ENCODE results near the gene TNS2. TPM values are rescaled to one million over a fixed set of nuclear protein-coding genes. Genes with fewer than 3 reads are reported as not detected.

The TNS2 gene
- total RNA-seq, 1 experiment from 2014 or later: 95.7 TPM

DNA sequence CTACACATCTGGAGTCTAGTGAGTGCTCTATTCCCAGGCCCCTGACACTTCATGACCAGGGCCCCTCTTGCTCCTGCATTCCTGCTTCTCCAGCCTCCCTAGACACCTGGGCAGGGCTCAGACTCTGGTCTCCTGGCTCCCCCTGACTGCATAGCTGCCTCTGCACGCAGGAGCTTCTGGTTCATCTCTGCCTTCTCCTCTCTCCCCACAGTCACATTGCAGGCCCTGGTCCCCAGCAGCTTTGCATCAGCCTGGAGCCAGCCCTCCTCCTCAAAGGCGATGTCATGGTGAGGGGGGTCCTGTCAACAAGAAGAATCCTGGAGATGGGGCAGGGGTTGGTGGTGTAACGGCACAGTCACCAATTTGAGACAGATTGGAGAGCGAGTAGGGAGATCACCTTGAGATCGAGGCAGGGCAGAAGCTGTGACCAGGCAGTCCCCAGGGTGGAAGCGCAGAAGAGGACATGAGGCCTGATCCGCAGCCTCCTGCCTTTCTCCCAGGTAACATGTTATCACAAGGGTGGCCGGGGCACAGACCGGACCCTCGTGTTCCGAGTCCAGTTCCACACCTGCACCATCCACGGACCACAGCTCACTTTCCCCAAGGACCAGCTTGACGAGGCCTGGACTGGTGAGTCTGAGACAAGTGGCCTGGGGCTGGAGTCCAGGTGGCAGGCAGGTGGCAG lies 8.1 kb downstream of the TNS2 start:
- no peak for DNase-seq (ENCODE audit: low read depth)

DNA sequence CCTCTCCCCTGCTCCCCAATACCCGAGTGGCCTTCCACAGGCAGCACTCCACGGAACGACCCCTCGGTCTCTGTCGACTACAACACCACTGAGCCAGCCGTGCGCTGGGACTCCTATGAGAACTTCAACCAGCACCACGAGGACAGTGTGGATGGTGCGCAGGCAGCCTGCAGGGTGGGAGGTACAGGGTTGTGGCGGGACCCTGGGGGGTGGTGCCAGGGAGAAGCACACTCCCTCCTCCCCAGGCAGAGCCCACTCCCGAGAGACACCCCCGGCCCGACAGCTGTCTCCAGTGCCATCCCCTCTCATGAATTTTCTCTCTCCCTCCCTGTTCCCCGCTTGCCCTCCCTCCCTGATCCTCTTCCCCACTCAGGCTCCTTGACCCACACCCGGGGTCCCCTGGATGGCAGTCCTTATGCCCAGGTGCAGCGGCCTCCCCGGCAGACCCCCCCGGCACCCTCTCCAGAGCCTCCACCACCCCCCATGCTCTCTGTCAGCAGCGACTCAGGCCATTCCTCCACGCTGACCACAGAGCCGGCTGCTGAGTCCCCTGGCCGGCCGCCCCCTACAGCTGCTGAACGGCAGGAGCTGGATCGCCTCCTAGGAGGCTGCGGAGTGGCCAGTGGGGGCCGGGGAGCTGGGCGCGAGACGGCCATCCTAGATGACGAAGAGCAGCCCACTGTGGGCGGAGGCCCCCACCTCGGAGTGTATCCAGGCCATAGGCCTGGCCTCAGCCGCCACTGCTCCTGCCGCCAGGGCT lies 9.0 kb downstream of the TNS2 start:
- DNase-seq (ENCODE audit: low read depth): no peak

DNA sequence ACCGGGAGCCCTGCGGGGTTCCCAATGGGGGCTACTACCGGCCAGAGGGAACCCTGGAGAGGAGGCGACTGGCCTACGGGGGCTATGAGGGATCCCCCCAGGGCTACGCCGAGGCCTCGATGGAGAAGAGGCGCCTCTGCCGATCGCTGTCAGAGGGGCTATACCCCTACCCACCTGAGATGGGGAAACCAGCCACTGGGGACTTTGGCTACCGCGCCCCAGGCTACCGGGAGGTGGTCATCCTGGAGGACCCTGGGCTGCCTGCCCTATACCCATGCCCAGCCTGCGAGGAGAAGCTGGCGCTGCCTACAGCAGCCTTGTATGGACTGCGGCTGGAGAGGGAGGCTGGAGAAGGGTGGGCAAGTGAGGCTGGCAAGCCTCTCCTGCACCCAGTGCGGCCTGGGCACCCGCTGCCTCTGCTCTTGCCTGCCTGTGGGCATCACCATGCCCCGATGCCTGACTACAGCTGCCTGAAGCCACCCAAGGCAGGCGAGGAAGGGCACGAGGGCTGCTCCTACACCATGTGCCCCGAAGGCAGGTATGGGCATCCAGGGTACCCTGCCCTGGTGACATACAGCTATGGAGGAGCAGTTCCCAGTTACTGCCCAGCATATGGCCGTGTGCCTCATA lies 9.7 kb downstream of the TNS2 start:
- no peak for DNase-seq (ENCODE audit: low read depth)

DNA sequence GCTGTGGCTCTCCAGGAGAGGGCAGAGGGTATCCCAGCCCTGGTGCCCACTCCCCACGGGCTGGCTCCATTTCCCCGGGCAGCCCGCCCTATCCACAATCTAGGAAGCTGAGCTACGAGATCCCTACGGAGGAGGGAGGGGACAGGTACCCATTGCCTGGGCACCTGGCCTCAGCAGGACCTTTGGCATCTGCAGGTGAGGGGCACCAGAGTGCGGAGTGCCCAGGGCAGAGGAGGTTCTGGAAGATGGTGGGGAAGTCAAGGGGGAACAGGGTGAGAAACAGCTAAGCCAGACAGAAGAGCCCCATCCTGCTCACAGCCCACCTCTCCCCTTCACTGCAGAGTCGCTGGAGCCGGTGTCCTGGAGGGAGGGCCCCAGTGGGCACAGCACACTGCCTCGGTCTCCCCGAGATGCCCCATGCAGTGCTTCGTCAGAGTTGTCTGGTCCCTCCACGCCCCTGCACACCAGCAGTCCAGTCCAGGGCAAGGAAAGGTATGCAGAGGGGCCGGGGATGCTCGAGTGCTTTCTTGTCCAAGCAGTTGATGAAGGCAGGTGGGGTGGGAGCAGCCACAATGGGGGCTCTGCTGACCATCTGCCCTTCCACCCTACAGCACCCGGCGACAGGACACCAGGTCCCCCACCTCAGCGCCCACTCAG lies 10.3 kb downstream of the TNS2 start:
- DNase-seq (ENCODE audit: low read depth): no peak

DNA sequence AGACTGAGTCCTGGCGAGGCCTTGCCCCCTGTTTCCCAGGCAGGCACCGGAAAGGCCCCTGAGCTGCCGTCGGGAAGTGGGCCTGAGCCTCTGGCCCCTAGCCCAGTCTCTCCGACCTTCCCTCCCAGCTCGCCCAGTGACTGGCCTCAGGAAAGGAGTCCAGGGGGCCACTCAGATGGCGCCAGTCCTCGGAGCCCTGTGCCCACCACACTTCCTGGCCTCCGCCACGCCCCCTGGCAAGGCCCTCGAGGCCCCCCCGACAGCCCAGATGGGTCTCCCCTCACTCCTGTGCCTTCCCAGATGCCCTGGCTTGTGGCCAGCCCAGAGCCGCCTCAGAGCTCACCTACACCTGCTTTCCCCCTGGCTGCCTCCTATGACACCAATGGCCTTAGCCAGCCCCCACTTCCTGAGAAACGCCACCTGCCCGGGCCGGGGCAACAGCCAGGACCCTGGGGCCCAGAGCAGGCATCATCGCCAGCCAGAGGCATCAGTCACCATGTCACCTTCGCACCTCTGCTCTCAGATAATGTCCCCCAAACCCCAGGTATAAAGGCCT lies 10.9 kb downstream of the TNS2 start:
- no peak for DNase-seq (ENCODE audit: low read depth)

DNA sequence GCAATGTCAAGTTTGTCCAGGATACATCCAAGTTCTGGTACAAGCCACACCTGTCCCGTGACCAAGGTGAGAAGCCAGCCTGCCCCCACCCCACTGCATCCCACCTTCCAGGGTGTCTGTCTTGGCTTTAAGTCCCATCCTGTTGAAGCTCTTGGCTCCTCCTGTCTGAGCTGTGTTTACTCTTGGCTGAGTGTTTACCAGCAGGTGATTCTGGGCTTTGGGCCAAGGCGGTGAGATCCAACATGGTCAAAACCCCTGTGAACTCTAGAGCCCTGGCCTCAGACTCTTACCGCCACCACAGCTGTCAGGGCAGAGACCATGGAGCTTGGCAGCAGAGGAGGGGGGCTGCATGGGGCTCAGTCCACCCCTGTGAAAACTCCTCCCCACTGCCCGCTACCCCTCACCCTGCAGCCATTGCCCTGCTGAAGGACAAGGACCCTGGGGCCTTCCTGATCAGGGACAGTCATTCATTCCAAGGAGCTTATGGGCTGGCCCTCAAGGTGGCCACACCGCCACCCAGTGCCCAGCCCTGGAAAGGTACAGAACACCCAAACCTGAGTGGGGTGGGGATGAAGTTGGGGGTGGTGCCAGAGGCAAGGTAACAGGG lies 11.6 kb downstream of the TNS2 start:
- DNase-seq (ENCODE audit: low read depth): peak; percentile 50

DNA sequence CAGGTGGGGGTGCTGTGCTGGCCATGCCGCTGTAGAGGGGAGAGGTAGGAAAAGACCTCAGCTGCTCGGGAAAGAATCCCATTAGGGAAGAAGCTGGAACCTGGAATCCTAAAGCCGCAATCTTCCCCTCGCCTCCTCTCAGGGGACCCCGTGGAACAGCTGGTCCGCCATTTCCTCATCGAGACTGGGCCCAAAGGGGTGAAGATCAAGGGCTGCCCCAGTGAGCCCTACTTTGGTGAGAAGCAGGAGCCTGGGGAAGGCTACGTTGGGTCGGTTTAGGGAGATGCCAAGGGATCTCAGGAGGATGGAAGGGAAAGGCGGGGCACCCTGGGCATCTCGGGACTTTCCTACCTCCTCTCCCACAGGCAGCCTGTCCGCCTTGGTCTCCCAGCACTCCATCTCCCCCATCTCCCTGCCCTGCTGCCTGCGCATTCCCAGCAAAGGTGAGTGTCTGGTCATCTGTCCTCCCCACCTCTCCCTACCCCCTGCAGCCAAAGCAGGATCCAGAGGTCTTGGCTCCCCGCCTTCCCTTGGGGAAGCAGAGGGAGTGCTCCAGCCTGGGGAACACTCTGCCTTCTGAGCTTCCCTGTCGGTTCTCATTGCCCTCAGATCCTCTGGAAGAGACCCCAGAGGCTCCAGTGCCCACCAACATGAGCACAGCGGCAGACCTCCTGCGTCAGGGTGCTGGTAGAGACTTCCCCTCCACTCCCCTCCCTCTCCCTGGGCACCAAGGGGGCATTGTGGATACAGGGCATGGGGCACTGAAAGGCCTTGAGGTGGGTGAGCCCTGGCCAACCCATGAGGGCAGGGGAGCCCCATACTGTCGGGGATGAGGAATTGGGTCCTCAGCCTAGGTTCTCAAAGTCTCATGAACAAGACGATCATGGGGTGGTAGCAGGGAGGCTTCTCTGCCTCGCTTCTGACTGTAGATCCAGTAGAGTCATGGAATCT lies 12.4 kb downstream of the TNS2 start:
- no peak for DNase-seq (ENCODE audit: low read depth)

DNA sequence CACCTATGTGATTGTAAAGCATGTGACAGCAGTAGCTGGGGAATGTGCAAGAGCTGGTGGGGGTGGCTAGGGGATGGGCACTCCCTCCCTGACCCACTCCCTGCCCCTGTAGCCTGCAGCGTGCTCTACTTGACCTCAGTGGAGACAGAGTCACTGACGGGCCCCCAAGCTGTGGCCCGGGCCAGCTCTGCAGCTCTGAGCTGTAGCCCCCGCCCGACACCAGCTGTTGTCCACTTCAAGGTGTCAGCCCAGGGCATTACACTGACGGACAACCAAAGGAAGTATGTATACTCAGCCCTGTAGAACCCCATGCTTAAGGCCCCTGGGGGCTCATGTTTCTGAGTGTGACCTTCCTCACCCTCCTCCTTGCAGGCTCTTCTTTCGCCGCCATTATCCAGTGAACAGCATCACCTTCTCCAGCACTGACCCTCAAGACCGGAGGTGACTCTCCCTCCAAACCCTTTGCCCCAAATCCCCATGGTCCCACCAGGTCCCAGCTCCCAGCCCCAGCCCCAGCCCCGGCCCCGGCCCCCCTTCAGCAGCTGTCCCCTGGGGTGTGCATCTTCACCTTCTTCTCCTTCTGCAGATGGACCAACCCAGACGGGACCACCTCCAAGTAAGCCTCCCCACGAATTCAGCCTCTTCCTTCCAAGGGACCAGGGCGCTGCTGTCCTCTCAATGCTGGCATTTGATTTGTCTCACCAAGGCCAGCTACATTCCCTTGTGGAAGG lies 13.3 kb downstream of the TNS2 start:
- peak; percentile 46 for DNase-seq (ENCODE audit: low read depth)

DNA sequence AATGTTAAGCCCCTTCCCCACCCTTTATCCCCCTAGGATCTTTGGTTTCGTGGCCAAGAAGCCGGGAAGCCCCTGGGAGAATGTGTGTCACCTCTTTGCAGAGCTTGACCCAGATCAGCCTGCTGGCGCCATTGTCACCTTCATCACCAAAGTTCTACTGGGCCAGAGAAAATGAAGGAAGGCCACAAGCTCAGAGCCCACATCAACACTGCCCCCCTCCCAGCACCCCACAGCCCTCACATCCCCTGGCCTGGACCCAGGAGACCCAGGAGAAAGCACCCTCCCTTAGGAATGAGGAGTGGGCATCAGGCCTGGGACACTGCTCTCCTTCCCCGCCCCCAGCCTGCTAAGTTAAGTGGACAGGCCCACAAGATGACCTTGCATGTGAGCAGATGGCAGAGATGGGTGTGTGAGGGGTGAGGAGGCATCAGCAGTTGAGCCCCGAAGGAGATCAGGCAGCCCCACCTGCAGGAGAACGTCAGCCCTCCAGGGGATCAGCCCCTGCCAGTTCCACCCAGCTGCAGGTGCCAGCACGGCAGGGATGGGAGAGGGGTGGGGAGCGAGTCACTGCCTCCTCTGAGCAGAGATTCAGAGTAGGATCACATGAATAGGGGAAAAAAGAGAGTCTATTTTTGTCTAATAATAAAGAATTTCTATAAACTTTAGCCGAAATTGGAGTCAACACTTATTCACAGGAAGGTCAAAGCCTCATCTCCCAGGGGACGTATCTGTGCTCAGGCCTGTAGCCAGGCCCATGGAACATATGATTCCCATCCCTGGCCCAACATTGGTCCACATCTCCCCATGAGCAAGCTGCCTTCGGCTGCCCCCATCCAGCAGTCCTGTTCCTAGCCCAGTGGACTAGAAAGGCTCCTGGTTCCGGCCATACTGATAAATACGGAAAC lies 14.1 kb downstream of the TNS2 start:
- peak; percentile 92 for DNase-seq (ENCODE audit: low read depth)

DNA sequence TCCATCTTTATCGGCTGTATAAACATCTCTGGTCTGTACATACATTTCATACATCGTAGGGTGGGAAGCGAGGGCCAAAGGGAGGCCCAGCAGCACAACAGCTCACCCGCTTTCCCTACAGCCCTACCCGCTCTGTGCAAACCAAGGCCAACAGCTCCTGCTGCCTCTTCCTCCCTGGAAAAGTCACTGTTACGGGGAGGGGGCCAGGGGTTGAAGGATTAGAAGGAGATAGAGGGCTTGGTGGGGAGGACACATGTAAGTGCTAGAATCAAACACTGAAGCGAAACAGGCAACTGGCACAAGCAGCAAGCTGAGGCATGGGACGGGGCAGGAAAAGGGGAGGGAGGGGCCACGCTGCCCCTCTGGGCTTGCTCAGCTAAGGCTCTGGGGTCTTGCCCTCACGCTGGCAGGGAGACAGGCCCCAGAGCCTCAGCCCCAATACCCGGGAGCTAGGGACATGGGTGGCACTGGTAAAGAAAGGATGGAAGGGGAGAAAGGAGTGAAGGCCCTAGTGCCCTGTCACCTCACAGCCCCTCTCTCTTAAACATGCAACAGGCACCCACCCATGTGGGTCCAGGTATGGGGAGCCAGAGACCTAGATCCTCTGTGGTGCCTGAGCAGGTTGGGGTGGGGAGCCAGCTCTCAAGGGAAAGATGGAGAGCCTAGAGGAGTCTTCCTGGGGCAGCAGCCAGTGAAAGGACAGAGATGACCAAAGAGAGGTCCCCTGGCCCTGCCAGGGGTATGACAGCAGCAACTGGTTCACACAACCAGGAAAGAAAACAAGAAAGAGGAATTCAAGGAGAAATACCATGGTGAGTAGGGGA lies 15.0 kb downstream of the TNS2 start:
- DNase-seq (ENCODE audit: low read depth): no peak

DNA sequence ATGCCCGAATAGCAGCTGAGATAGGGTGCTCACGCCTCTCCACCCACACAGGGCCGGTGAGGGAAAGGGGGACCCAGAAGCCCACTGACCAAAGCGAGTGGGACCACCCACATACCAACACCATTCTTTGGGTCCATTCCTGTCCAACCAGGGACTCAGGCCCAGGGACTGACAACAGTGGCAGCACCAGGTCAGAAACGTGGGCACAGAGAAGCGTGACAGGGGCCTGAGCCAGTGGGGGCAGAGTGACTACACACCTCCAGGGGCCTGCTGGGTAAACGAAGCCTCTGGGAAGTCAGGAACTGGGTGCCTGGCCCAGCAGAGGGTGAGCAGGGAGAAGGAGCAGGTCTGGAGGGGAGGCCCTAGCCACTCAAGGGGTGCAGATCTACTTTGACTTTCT lies 15.6 kb downstream of the TNS2 start:
- no peak for DNase-seq (ENCODE audit: low read depth)

DNA sequence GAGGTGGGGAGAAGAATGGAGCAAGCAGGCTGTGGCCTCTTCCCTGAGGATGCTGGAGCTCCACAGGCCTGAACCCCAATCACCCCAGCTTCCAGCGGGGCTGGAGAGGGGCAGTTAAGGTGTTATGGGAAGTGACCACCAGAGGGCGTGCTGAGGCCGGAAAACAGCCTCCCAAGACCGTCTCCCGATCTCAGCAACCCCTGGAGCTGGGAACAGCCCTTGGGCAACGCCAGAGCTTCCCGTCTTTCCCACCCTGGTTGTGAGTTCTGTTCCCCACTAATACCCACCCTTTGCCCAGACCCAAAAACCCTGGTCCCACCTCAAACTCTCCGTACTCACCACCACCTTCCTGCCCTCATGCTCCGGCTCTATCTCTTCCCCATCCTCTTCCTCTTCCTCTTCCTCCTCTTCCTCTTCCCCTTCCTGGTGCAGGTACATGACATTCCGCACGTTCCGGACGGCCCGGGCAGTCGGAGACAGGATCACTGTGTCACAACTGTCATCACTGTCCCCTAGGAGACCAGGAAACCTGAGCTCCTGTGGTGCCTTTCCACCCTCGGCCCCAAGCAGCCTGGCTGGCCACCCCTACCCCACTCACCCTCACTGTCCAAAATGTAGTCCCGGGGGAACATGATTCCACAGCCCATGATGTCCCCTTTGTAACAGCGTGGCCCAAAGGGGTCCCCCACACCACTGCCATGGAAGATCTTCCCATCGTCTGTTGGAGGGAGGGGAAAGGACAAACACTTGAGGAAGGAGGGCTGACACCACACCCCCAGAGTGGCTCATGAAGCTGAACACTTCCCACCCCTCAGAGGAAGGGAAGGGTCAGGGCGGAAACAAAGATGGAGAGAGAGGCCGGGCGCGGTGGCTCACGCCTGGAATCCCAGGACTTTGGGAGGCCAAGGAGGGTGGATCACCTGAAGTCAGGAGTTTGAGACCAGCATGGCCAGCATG lies 16.4 kb downstream of the TNS2 start:
- DNase-seq (ENCODE audit: low read depth): peak; percentile 74

DNA sequence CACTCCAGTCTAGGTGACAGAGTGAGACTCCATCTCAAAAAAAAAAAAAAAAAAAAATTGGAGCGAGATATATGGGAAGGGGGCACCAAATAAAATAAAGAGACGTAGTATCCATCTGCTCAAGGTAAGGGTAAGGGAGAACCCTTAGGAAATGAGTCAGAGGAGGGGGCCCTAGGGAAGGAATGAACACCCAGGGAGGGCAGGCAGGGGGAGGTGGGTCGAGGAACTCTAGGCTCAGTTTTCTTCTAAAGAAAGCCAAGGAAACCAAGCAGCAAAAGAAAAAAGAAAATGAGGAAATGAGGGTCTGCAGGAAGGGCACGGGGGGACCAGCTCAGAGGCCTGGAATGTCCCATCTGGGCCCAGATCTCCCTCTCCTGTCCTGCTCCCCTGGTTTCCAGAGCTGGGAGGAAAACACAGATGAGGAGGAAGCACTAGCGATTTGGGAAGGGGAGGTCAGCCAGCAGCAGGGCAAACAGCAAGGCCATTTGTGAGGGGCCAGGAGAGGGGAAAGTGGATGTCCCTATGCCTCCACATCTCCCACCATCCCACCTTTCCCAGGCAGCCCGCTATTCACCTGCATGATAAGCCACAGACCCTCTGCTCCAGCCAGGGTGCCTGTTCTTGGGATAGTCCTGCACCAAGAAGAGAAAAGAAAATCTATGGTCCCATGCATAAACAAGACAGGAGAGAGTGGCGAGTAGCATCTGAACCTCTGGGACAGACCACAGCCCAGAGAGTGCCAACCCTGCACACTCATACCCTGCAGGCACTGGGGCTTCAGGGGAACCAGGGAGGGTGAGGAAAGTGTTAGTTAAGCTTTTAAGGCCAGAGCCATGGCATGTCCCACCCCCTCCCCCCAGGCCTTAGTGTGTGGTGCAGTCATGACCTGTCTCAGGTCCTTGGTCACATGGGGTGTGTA lies 17.5 kb downstream of the TNS2 start:
- no peak for DNase-seq (ENCODE audit: low read depth)

DNA sequence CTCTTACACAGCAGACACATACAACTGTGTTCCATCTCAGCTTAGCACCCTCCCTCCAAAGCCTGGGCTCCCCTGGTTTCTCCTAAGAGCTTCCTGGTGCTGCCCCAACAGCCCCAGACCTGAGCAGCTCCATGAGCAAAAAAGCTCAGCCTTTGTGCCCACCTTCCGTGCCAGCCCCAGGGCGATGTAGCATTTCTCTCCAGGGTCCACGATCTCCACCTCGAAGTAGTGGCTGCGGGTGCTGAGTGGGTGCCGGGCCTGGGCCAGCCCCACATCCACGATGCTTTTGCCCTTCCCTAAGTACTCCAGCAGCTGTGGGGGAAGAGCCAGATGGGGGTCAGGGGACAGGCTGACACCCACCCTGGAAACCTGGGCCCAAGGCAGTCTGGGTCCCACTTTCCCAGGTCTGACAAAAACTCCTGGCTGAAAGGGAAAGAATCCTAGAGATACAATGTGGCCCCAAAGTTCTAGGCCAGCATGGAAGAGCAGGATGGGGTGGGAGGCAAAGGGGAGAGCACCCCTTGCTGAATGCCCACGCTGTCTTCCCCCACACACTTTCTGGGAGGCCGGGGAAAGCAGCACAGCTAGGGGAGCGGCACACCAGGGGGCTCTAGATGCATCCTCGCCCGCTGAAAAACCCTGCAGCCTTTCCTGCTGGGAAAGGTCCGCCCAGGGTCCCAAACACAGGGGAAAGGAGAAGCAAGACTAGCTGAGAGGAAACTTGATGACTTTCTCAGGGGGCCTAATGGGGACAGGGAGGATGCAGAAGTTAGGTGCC lies 18.3 kb downstream of the TNS2 start:
- DNase-seq (ENCODE audit: low read depth): no peak

Data from LHCN-M2 (cell line).